ENCODE results near the gene DLEC1. TPM values are rescaled to one million over a fixed set of nuclear protein-coding genes. Genes with fewer than 3 reads are reported as not detected.
"Not testable (repeated sequence)": the region's sequence is repeated elsewhere in the genome, so short reads cannot be mapped to it uniquely, and the experiment has no call there.

Gene DLEC1
- total RNA-seq, 1 donor from 2014 or later = not detected

GRCh38 chr3:38018296-38019266, 20.4 kb upstream of the DLEC1 start:
- no peak for DNase-seq (ENCODE audit: low read depth in 2 of 2)

GRCh38 chr3:38019658-38020341, 19.2 kb upstream of the DLEC1 start:
- DNase-seq (ENCODE audit: low read depth in 2 of 2) = no peak

GRCh38 chr3:38020342-38020726, 18.7 kb upstream of the DLEC1 start:
- DNase-seq (ENCODE audit: low read depth in 2 of 2) = no peak

- DNase-seq (ENCODE audit: low read depth in 2 of 2) = no peak
These were observed 17.8 kb upstream of the DLEC1 start for GRCh38 chr3:38021196-38021595.

GRCh38 chr3:38022301-38022700, 16.7 kb upstream of the DLEC1 start:
- DNase-seq (ENCODE audit: low read depth in 2 of 2) = peak in 1 of 2 donors; percentile 74

- DNase-seq (ENCODE audit: low read depth in 2 of 2) = no peak
These were observed 15.9 kb upstream of the DLEC1 start for GRCh38 chr3:38022896-38023709.

- no peak for DNase-seq (ENCODE audit: low read depth in 2 of 2)
These were observed 12.2 kb upstream of the DLEC1 start for GRCh38 chr3:38026856-38027255.

- DNase-seq (ENCODE audit: low read depth in 2 of 2) = no peak
These were observed 11.2 kb upstream of the DLEC1 start for GRCh38 chr3:38027466-38028465.

GRCh38 chr3:38028621-38029361, 10.2 kb upstream of the DLEC1 start:
- no peak for DNase-seq (ENCODE audit: low read depth in 2 of 2)

GRCh38 chr3:38029400-38030125, 9.4 kb upstream of the DLEC1 start, which contains the start of gene PLCD1:
TSS of gene PLCD1 (minus strand) at chr3:38029642. CDS start at chr3:38029539, 103 bp downstream.
- DNase-seq (ENCODE audit: low read depth in 2 of 2) = peak; percentile 41 to 52

GRCh38 chr3:38030126-38031021, 8.6 kb upstream of the DLEC1 start:
- DNase-seq (ENCODE audit: low read depth in 2 of 2) = no peak

- DNase-seq (ENCODE audit: low read depth in 2 of 2) = peak in 1 of 2 donors; percentile 19
These were observed 7.7 kb upstream of the DLEC1 start for GRCh38 chr3:38031022-38031994.

- DNase-seq (ENCODE audit: low read depth in 2 of 2) = no peak
These were observed 6.6 kb upstream of the DLEC1 start for GRCh38 chr3:38032328-38032865.

GRCh38 chr3:38033586-38033985, 5.4 kb upstream of the DLEC1 start:
- not testable (repeated sequence) for DNase-seq (ENCODE audit: low read depth in 2 of 2)

GRCh38 chr3:38034335-38034734, 4.7 kb upstream of the DLEC1 start:
- not testable (repeated sequence) for DNase-seq (ENCODE audit: low read depth in 2 of 2)

GRCh38 chr3:38036286-38036685, 2.7 kb upstream of the DLEC1 start:
- no peak for DNase-seq (ENCODE audit: low read depth in 2 of 2)

All from lung microvascular endothelial cell (primary cell).